Liver (tissue), 2 donors: ENCODE data around the gene CDK15.

ENCODE experiments used
- TF ChIP-seq, protein P1 (sequence below): fragments of 150-350 bp; IDR thresholded peaks from 2 replicates; pipeline ENCODE4 v1.5.1; 2017; ENCODE audit warnings: improper control_type of control experiment, low read depth, low read length; ENCODE audit not compliant: missing input control
- TF ChIP-seq, protein P2 (sequence below): IDR thresholded peaks from 2 replicates; pipeline ENCODE4 v1.6.1; 2016; ENCODE audit warnings: antibody characterized with exemption
- donor health status: healthy.

DNA sequence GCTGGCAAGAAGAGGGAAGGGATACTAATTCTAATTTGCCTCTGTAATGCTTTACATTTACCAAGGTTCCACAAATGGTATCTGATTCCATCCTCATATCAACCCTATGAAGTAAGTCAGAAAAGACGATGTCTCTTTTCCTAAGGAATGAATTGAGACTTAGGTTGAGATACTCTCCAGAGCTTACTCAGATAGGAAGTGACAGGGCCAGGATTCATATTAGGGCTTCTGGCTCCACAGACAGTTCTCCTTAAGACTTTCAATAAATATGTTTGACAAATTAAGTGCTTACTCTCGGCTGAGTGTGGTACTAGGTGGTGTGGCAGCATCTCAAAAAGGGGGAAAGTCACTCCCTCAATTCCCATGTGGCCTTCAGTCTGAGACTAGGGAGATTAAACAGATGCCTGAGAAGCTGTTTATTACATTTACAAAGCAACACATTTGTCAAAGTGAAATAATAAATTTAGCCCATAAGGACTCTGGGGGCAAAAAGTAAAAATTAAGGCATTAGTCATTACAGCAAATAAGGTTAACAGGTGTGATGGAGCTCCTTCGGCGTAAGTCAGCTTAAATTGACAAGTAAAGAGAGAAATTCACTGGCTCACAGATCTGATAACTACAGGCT lies 14.2 kb downstream of the CDK15 start:
- TF ChIP-seq, protein P1, sequence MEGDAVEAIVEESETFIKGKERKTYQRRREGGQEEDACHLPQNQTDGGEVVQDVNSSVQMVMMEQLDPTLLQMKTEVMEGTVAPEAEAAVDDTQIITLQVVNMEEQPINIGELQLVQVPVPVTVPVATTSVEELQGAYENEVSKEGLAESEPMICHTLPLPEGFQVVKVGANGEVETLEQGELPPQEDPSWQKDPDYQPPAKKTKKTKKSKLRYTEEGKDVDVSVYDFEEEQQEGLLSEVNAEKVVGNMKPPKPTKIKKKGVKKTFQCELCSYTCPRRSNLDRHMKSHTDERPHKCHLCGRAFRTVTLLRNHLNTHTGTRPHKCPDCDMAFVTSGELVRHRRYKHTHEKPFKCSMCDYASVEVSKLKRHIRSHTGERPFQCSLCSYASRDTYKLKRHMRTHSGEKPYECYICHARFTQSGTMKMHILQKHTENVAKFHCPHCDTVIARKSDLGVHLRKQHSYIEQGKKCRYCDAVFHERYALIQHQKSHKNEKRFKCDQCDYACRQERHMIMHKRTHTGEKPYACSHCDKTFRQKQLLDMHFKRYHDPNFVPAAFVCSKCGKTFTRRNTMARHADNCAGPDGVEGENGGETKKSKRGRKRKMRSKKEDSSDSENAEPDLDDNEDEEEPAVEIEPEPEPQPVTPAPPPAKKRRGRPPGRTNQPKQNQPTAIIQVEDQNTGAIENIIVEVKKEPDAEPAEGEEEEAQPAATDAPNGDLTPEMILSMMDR, result no peak
- TF ChIP-seq, protein P2, sequence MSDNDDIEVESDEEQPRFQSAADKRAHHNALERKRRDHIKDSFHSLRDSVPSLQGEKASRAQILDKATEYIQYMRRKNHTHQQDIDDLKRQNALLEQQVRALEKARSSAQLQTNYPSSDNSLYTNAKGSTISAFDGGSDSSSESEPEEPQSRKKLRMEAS, result no peak
